Trophoblast cell (in vitro differentiated cells and primary cell): ENCODE results near the gene RPL14.

ENCODE experiments used
- DNase-seq, 2 donors: peaks; one replicate each; pipeline ENCODE4 v3.0.0-alpha.2; 2016
- H2AFZ ChIP-seq: 2 replicates; pipeline ENCODE4 v1.6.1; 2013; ENCODE audit warnings: low read length, moderate library complexity, mild to moderate bottlenecking; ENCODE audit not compliant: insufficient read depth, poor library complexity
- H2AK5ac ChIP-seq: 2 replicates; pipeline ENCODE4 v1.6.1; 2013; ENCODE audit warnings: mild to moderate bottlenecking, low read length
- H2BK120ac ChIP-seq: 2 replicates; pipeline ENCODE4 v1.6.1; 2013; ENCODE audit warnings: low read length, mild to moderate bottlenecking, moderate library complexity; ENCODE audit not compliant: insufficient read depth, poor library complexity
- H2BK12ac ChIP-seq: 2 replicates; pipeline ENCODE4 v1.6.1; 2013; ENCODE audit warnings: mild to moderate bottlenecking, low read length, moderate library complexity
- H2BK5ac ChIP-seq: 2 replicates; pipeline ENCODE4 v1.6.1; 2013; ENCODE audit warnings: low read length, low read depth, moderate library complexity, mild to moderate bottlenecking; ENCODE audit not compliant: poor library complexity
- H3K14ac ChIP-seq: 2 replicates; pipeline ENCODE4 v1.6.1; 2013; ENCODE audit warnings: mild to moderate bottlenecking, low read length
- H3K18ac ChIP-seq: 2 replicates; pipeline ENCODE4 v1.6.1; 2013; ENCODE audit warnings: mild to moderate bottlenecking, low read length
- H3K23ac ChIP-seq: 2 replicates; pipeline ENCODE4 v1.6.1; 2013; ENCODE audit warnings: low read length
- H3K27ac ChIP-seq: 2 replicates; pipeline ENCODE4 v1.5.1; 2013; ENCODE audit warnings: low read depth, mild to moderate bottlenecking, inconsistent platforms, low read length, moderate library complexity
- H3K27me3 ChIP-seq: 2 replicates; pipeline ENCODE4 v1.6.1; 2013; ENCODE audit warnings: inconsistent platforms, mild to moderate bottlenecking, low read length, moderate library complexity; ENCODE audit not compliant: insufficient read depth
- H3K36me3 ChIP-seq, 2 experiments: 1 replicate in 1 of 2; 2 replicates in 1 of 2; pipeline ENCODE4 v1.6.1; 2013; ENCODE audit warnings: low read length in 2 of 2, mild to moderate bottlenecking in 2 of 2, moderate library complexity in 1 of 2; ENCODE audit not compliant: insufficient read depth in 2 of 2, control insufficient read depth in 1 of 2
- H3K4ac ChIP-seq: 2 replicates; pipeline ENCODE4 v1.6.1; 2013; ENCODE audit warnings: low read depth, mild to moderate bottlenecking, low read length, moderate library complexity
- H3K4me1 ChIP-seq, 2 experiments: 1 replicate in 1 of 2; 2 replicates in 1 of 2; pipeline ENCODE4 v1.6.1; 2013; ENCODE audit warnings: low read length in 2 of 2, mild to moderate bottlenecking in 2 of 2, moderate library complexity in 1 of 2; ENCODE audit not compliant: insufficient read depth in 2 of 2, control insufficient read depth in 1 of 2
- H3K4me2 ChIP-seq: 2 replicates; pipeline ENCODE4 v1.6.1; 2013; ENCODE audit warnings: inconsistent platforms, mild to moderate bottlenecking, low read length, moderate library complexity
- H3K4me3 ChIP-seq: 2 replicates; pipeline ENCODE4 v1.5.1; 2013; ENCODE audit warnings: mild to moderate bottlenecking, low read depth, low read length, inconsistent platforms
- H3K79me1 ChIP-seq: one replicate; pipeline ENCODE4 v1.6.1; 2013; ENCODE audit warnings: low read length
- H3K79me2 ChIP-seq: 2 replicates; pipeline ENCODE4 v1.6.1; 2013; ENCODE audit warnings: low read length, mild to moderate bottlenecking; ENCODE audit not compliant: control insufficient read depth, insufficient read depth, poor library complexity
- H3K9ac ChIP-seq: 2 replicates; pipeline ENCODE4 v1.6.1; 2013; ENCODE audit warnings: mild to moderate bottlenecking, low read length
- H3K9me3 ChIP-seq: 2 replicates; pipeline ENCODE4 v1.6.1; 2013; ENCODE audit warnings: low read depth, mild to moderate bottlenecking, control low read depth, inconsistent platforms, low read length; ENCODE audit not compliant: insufficient read depth
- H4K12ac ChIP-seq: 2 replicates; pipeline ENCODE4 v1.6.1; 2013; ENCODE audit warnings: low read depth, mild to moderate bottlenecking, low read length, moderate library complexity
- H4K8ac ChIP-seq: 2 replicates; pipeline ENCODE4 v1.6.1; 2013; ENCODE audit warnings: low read depth, mild to moderate bottlenecking, low read length, moderate library complexity
- H4K91ac ChIP-seq: one replicate; pipeline ENCODE4 v1.6.1; 2013; ENCODE audit warnings: low read depth, mild to moderate bottlenecking, low read length, moderate library complexity
- WGBS: extraction: QIAGEN DNeasy Blood & Tissue Kit; methylation state at CpG from one replicate; pipeline ENCODE4 v1.1.7; 2013; ENCODE audit warnings: missing lambda C conversion rate; ENCODE audit not compliant: insufficient read length, insufficient coverage; ENCODE audit errors: extremely low coverage; 5-methylcytosine and 5-hydroxymethylcytosine counted together

The RPL14 gene

DNA sequence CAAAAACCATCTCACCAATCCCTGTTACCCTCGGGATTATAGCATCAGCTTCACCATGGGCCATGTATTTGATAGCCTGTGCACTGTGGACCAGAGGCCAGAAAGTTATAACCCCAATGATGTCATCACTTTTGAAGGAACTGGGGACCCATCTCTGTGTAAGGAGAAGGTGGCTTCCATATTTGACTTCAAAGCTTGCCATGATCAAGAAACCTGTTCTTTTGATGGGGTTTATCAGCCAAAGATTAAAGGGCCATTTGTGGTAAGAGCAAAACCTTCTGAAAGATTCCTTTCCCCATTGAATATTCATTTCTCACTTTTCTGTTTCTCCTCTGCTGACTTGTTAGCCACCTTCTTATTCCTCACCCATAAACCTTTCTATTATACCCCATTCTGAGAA is 34.3 kb upstream of the RPL14 start:
- H4K12ac ChIP-seq = no peak overlapping the region
- H4K91ac ChIP-seq = no peak overlapping the region
- no peak overlapping the region for H2AK5ac ChIP-seq
- no peaks in the 10 kb centered on the region for H3K79me1 ChIP-seq
- H3K4ac ChIP-seq = no peak overlapping the region
- H3K27ac ChIP-seq = no peak overlapping the region
- DNase-seq = no peak
- no peak overlapping the region for H4K8ac ChIP-seq
- H3K18ac ChIP-seq = no peak overlapping the region
- no peak overlapping the region for H3K4me3 ChIP-seq
- no CpG with 5 or more reads among the region's 1 CpG for WGBS
- no peaks in the 10 kb centered on the region for H3K79me2 ChIP-seq
- H2AFZ ChIP-seq = no peak overlapping the region
- peaks cover 2% of the 10 kb centered on the region for H3K9me3 ChIP-seq
- no peak overlapping the region for H3K9ac ChIP-seq
- H2BK12ac ChIP-seq = no peak overlapping the region
- H3K36me3 ChIP-seq = no peaks in the 10 kb centered on the region
- no peak overlapping the region for H3K14ac ChIP-seq
- H3K4me2 ChIP-seq = no peak overlapping the region
- H3K23ac ChIP-seq = no peak overlapping the region
- H3K4me1 ChIP-seq = no peaks in the 10 kb centered on the region
- H2BK5ac ChIP-seq = no peak overlapping the region
- H3K27me3 ChIP-seq = no peaks in the 10 kb centered on the region
- no peak overlapping the region for H2BK120ac ChIP-seq

- no peak overlapping the region for H3K4ac ChIP-seq
- H3K36me3 ChIP-seq = no peaks in the 10 kb centered on the region
- no peak overlapping the region for H3K9ac ChIP-seq
- no peak overlapping the region for H4K12ac ChIP-seq
- no peak overlapping the region for H2BK5ac ChIP-seq
- no peaks in the 10 kb centered on the region for H3K27me3 ChIP-seq
- H4K91ac ChIP-seq = no peak overlapping the region
- no peak overlapping the region for H3K4me2 ChIP-seq
- H3K9me3 ChIP-seq = peaks cover 2% of the 10 kb centered on the region
- H3K4me1 ChIP-seq = peaks cover 0 to 3% of the 10 kb centered on the region in 2 experiments
- no peaks in the 10 kb centered on the region for H3K79me1 ChIP-seq
- H3K27ac ChIP-seq = no peak overlapping the region
- no peaks in the 10 kb centered on the region for H3K79me2 ChIP-seq
- no peak overlapping the region for H2BK12ac ChIP-seq
- no peak overlapping the region for H2AK5ac ChIP-seq
- DNase-seq = peak in 1 of 2 donors; percentile 22
- H2BK120ac ChIP-seq = no peak overlapping the region
- no CpG with 5 or more reads among the region's 8 CpGs for WGBS
- H3K23ac ChIP-seq = no peak overlapping the region
- H3K4me3 ChIP-seq = no peak overlapping the region
- H3K14ac ChIP-seq = no peak overlapping the region
- H4K8ac ChIP-seq = no peak overlapping the region
- H3K18ac ChIP-seq = no peak overlapping the region
- no peak overlapping the region for H2AFZ ChIP-seq
Observed at GRCh38 chr3:40427045-40427669, 30.0 kb upstream of the RPL14 start.

GRCh38 chr3:40432793-40433192 is 24.3 kb upstream of the RPL14 start:
- Histone ChIP-seq H3K23ac (no peak overlapping the region), H3K18ac (no peak overlapping the region), H3K4me1 (peaks cover 0 to 3% of the 10 kb centered on the region in 2 experiments), H3K36me3 (no peaks in the 10 kb centered on the region), H3K4ac (no peak overlapping the region), H3K79me2 (no peaks in the 10 kb centered on the region), H4K91ac (no peak overlapping the region), H3K27me3 (no peaks in the 10 kb centered on the region), H2AK5ac (no peak overlapping the region), H2AFZ (no peak overlapping the region), H2BK5ac (no peak overlapping the region), H4K12ac (no peak overlapping the region), H3K27ac (no peak overlapping the region), H2BK120ac (no peak overlapping the region), H3K79me1 (no peaks in the 10 kb centered on the region), H3K14ac (no peak overlapping the region), H4K8ac (no peak overlapping the region), H3K4me3 (no peak overlapping the region), H2BK12ac (no peak overlapping the region), H3K4me2 (no peak overlapping the region), H3K9me3 (no peaks in the 10 kb centered on the region), H3K9ac (no peak overlapping the region)
- no CpG with 5 or more reads among the region's 2 CpGs for WGBS
- DNase-seq = no peak

GRCh38 chr3:40437889-40438288 is 19.2 kb upstream of the RPL14 start:
- Histone ChIP-seq H2BK5ac (no peak overlapping the region), H2BK120ac (no peak overlapping the region)
- WGBS = no CpG with 5 or more reads among the region's 5 CpGs

More at GRCh38 chr3:40437889-40438288, 19.2 kb upstream of the RPL14 start:
- H3K4me2 ChIP-seq = no peak overlapping the region
- H3K14ac ChIP-seq = no peak overlapping the region
- H3K4me1 ChIP-seq = no peaks in the 10 kb centered on the region
- H3K4ac ChIP-seq = no peak overlapping the region
- H3K27me3 ChIP-seq = no peaks in the 10 kb centered on the region
- no peaks in the 10 kb centered on the region for H3K36me3 ChIP-seq
- H2AK5ac ChIP-seq = no peak overlapping the region
- H2AFZ ChIP-seq = no peak overlapping the region
- no peak overlapping the region for H3K18ac ChIP-seq
- H3K79me1 ChIP-seq = no peaks in the 10 kb centered on the region
- H3K9ac ChIP-seq = no peak overlapping the region
- H3K4me3 ChIP-seq = no peak overlapping the region
- DNase-seq = no peak
- no peak overlapping the region for H2BK12ac ChIP-seq
- no peaks in the 10 kb centered on the region for H3K9me3 ChIP-seq
- no peak overlapping the region for H4K91ac ChIP-seq
- H4K12ac ChIP-seq = no peak overlapping the region
- no peak overlapping the region for H3K23ac ChIP-seq
- H3K27ac ChIP-seq = no peak overlapping the region
- no peaks in the 10 kb centered on the region for H3K79me2 ChIP-seq
- no peak overlapping the region for H4K8ac ChIP-seq
